Measurements from ENCODE around the gene TFE3. TPM values are rescaled to one million over a fixed set of nuclear protein-coding genes. Genes with fewer than 3 reads are reported as not detected.

Gene TFE3
- total RNA-seq, 1 experiment from 2014 or later: 59.8 TPM

GRCh38 chrX:49037883-49038475 is 5.2 kb downstream of the TFE3 start:
- peak overlapping the region in 2 of 3 experiments; percentile 9 to 90; a peak in 3 of 7 replicates for H3K27ac Mint-ChIP-seq
- H4K91ac ChIP-seq (ENCODE audit: insufficient read length, low read depth, low read length): no peak overlapping the region
- H3K9me3 Mint-ChIP-seq: peaks cover 68 to 73% of the 10 kb centered on the region in 2 experiments
- no peak overlapping the region for H3K4me2 ChIP-seq (ENCODE audit: insufficient read depth, insufficient read length, low read length)
- no peak overlapping the region for H3K9ac ChIP-seq (ENCODE audit: extremely low read depth, insufficient read length, low read length)
- no peak overlapping the region for H3K27ac ChIP-seq (ENCODE audit: insufficient read length, low read depth, low read length)
- no peak overlapping the region; the same call in 1 of the 2 replicates for H3K4ac ChIP-seq (ENCODE audit: low read depth, low read length)
- H2BK5ac ChIP-seq (ENCODE audit: insufficient read length, low read length): no peak overlapping the region
- H2BK12ac ChIP-seq (ENCODE audit: insufficient read length, low read depth, low read length): no peak overlapping the region
- no peak overlapping the region for H2BK20ac ChIP-seq (ENCODE audit: low read depth, low read length, poor library complexity, severe bottlenecking)
- WGBS (ENCODE audit: extremely low coverage, insufficient read length, low lambda C conversion rate): no CpG with 5 or more reads among the region's 15 CpGs
- no peak overlapping the region for H2AK5ac ChIP-seq (ENCODE audit: insufficient read length, low read length)
- peaks cover 5% of the 10 kb centered on the region for H3K4me1 ChIP-seq (ENCODE audit: insufficient read depth, low read length)
- H2BK120ac ChIP-seq (ENCODE audit: low read depth, low read length, poor library complexity, severe bottlenecking): no peak overlapping the region
- H3K27me3 Mint-ChIP-seq (ENCODE audit: low read depth): no peaks in the 10 kb centered on the region
- no peak overlapping the region for H4K8ac ChIP-seq (replicated peaks; ENCODE audit: insufficient read length, low read depth, low read length)
- no peak overlapping the region; the same call in 1 of the 2 replicates for H3K14ac ChIP-seq (ENCODE audit: insufficient read depth, low read length)
- H3K9me3 ChIP-seq (ENCODE audit: control insufficient read depth, low read depth, low read length): no peaks in the 10 kb centered on the region
- H3K23me2 ChIP-seq (ENCODE audit: insufficient read length, low read depth, low read length, poor library complexity, severe bottlenecking): peaks cover 7% of the 10 kb centered on the region
- H2AFZ ChIP-seq (ENCODE audit: low read length): no peak overlapping the region
- H3T11ph ChIP-seq (ENCODE audit: low read length): no peak overlapping the region
- no peak overlapping the region for H3K56ac ChIP-seq (ENCODE audit: insufficient read length, low read depth, low read length)
- no peak overlapping the region for H4K5ac ChIP-seq (ENCODE audit: insufficient read length, low read depth, low read length)
- no peaks in the 10 kb centered on the region for H3K27me3 ChIP-seq (ENCODE audit: insufficient read depth, low read length)
- H3K23ac ChIP-seq (ENCODE audit: insufficient read length, low read depth, low read length): no peak overlapping the region
- H3K4me1 Mint-ChIP-seq: peaks cover 15 to 19% of the 10 kb centered on the region in 2 experiments
- H3K18ac ChIP-seq (ENCODE audit: insufficient read length, low read depth, low read length): no peak overlapping the region
- H3K79me1 ChIP-seq (ENCODE audit: insufficient read depth, low read depth, low read length, poor library complexity, severe bottlenecking): peaks cover 8% of the 10 kb centered on the region
- H3K4me3 Mint-ChIP-seq: peak overlapping the region in 1 of 2 experiments; percentile 18; a peak in 1 of 5 replicates
- no peak for DNase-seq
- H3K36me3 Mint-ChIP-seq (ENCODE audit: insufficient read depth in 1 of 3, low read depth in 3 of 3): peaks cover 49 to 59% (median 50%) of the 10 kb centered on the region in 3 experiments
- H3K79me2 ChIP-seq (ENCODE audit: insufficient read depth, low read length): peaks cover 12% of the 10 kb centered on the region; the same call in 1 of the 2 replicates
- H2BK15ac ChIP-seq (ENCODE audit: low read depth, low read length): peak overlapping the region; percentile 58; the same call in 1 of the 2 replicates
- no peaks in the 10 kb centered on the region for H4K20me1 ChIP-seq (ENCODE audit: control insufficient read depth, insufficient read depth, insufficient read length)
- TF ChIP-seq, protein P1, sequence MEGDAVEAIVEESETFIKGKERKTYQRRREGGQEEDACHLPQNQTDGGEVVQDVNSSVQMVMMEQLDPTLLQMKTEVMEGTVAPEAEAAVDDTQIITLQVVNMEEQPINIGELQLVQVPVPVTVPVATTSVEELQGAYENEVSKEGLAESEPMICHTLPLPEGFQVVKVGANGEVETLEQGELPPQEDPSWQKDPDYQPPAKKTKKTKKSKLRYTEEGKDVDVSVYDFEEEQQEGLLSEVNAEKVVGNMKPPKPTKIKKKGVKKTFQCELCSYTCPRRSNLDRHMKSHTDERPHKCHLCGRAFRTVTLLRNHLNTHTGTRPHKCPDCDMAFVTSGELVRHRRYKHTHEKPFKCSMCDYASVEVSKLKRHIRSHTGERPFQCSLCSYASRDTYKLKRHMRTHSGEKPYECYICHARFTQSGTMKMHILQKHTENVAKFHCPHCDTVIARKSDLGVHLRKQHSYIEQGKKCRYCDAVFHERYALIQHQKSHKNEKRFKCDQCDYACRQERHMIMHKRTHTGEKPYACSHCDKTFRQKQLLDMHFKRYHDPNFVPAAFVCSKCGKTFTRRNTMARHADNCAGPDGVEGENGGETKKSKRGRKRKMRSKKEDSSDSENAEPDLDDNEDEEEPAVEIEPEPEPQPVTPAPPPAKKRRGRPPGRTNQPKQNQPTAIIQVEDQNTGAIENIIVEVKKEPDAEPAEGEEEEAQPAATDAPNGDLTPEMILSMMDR (conservative IDR thresholded peaks at IDR 0.05): no peak

Measured in H9 (cell line).